ENCODE measurements around the gene OR7G3. TPM values are rescaled to one million over a fixed set of nuclear protein-coding genes. Genes with fewer than 3 reads are reported as not detected.

The OR7G3 gene
- not detected for polyA plus RNA-seq

DNA sequence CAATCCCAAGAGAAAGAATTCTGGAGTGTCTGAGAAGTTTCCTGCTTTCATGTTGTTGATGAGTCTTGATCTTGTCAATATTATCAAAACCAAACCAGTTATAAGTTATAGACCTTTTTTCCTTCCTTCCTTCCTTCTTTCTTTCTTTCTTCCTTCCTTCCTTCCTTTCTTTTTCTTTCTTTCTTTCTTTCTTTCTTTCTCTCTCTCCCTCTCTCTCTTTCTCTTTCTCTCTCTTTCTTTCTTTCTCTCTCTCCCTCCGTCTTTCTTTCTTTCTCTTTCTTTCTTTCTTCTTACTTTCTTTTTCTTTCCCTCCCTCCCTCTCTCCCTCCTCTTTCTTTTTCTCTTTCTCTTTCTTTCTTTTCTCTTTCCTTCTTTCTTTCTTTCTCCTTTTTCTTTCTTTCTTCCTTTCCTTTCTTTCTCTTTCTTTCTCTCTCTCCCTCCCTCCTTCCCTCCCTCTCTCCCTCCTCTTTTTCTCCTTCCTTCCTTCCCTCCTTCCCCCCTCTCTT lies at the start of gene OR7G3:
Gene OR7G3, minus strand, starts transcription at position 51 of the 506 bp plus-strand sequence. Its CDS starts 0 bp downstream, at position 51.
- H3K4me3 ChIP-seq (ENCODE audit: low read depth in 1 of 2, low read length in 2 of 2) = no peak within 1 kb of the TSS
- 74% methylated on average over 1 of the region's 1 CpG for WGBS, 2 donors

GRCh38 chr19:9175326-9175725 lies 48.6 kb upstream of the OR7G3 start:
- Histone ChIP-seq H3K36me3 (ENCODE audit: control insufficient read depth in 2 of 2, insufficient read depth in 2 of 2, low read length in 1 of 2) (no peaks in the 10 kb centered on the region), H3K9me3 (ENCODE audit: control insufficient read depth in 2 of 2, insufficient read depth in 1 of 2, low read depth in 1 of 2, low read length in 1 of 2) (no peaks in the 10 kb centered on the region), H3K4me1 (ENCODE audit: control insufficient read depth in 2 of 2, insufficient read depth in 2 of 2, low read length in 1 of 2) (no peaks in the 10 kb centered on the region), H3K27me3 (ENCODE audit: control insufficient read depth in 1 of 2, insufficient read depth in 2 of 2, low read length in 2 of 2) (no peaks in the 10 kb centered on the region), H3K4me3 (ENCODE audit: low read depth in 1 of 2, low read length in 2 of 2) (no peak overlapping the region), H3K27ac (ENCODE audit: low read depth in 2 of 2, low read length in 1 of 2) (no peak overlapping the region)
- WGBS, 2 donors = 94% methylated on average over 5 of the region's 5 CpGs

More for the DNA sequence above, at the start of gene OR7G3:
- no peaks in the 10 kb centered on the region for H3K9me3 ChIP-seq (ENCODE audit: control insufficient read depth in 2 of 2, insufficient read depth in 1 of 2, low read depth in 1 of 2, low read length in 1 of 2)
- no peaks in the 10 kb centered on the region for H3K4me1 ChIP-seq (ENCODE audit: control insufficient read depth in 2 of 2, insufficient read depth in 2 of 2, low read length in 1 of 2)
- H3K27me3 ChIP-seq (ENCODE audit: control insufficient read depth in 1 of 2, insufficient read depth in 2 of 2, low read length in 2 of 2) = no peaks in the 10 kb centered on the region
- H3K27ac ChIP-seq (ENCODE audit: low read depth in 2 of 2, low read length in 1 of 2) = no peak within 1 kb of the TSS
- H3K36me3 ChIP-seq (ENCODE audit: control insufficient read depth in 2 of 2, insufficient read depth in 2 of 2, low read length in 1 of 2) = no peaks in the 10 kb centered on the region

DNA sequence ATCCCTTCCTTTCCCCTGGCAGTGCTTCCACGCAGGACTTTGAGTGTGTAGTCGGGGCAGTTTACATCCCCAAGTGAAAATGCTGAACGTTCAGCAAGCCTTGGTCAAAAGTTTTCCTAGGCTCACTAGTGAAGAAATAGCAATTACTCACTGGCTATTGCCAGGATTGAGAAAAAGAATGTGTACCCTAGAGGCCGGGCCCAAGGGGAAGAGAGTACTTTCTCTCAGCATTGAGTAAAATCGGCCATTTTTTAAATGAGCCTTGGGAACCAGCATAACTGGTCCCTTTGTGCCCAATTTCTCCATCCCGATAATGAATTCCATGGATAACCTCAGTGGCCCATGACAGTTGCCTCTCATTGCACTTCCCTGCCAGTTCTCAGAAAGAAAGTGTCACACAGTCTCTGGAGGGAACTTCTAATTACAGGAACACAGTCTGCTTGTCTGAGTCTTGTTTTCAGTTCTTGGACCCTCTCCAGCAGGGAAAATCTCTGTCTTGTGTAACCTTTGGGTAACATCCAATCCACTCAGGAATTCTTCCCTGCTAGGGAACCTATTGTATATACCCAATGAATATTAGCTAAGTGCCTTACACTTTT lies 44.7 kb upstream of the OR7G3 start:
- H3K4me1 ChIP-seq (ENCODE audit: control insufficient read depth in 2 of 2, insufficient read depth in 2 of 2, low read length in 1 of 2) = no peaks in the 10 kb centered on the region
- H3K9me3 ChIP-seq (ENCODE audit: control insufficient read depth in 2 of 2, insufficient read depth in 1 of 2, low read depth in 1 of 2, low read length in 1 of 2) = no peaks in the 10 kb centered on the region
- 81 to 85% methylated on average over 6 of the region's 6 CpGs for WGBS, 2 donors
- no peak overlapping the region for H3K27ac ChIP-seq (ENCODE audit: low read depth in 2 of 2, low read length in 1 of 2)
- H3K36me3 ChIP-seq (ENCODE audit: control insufficient read depth in 2 of 2, insufficient read depth in 2 of 2, low read length in 1 of 2) = peaks cover 0 to 2% of the 10 kb centered on the region in 2 donors
- H3K4me3 ChIP-seq (ENCODE audit: low read depth in 1 of 2, low read length in 2 of 2) = no peak overlapping the region
- H3K27me3 ChIP-seq (ENCODE audit: control insufficient read depth in 1 of 2, insufficient read depth in 2 of 2, low read length in 2 of 2) = no peaks in the 10 kb centered on the region

DNA sequence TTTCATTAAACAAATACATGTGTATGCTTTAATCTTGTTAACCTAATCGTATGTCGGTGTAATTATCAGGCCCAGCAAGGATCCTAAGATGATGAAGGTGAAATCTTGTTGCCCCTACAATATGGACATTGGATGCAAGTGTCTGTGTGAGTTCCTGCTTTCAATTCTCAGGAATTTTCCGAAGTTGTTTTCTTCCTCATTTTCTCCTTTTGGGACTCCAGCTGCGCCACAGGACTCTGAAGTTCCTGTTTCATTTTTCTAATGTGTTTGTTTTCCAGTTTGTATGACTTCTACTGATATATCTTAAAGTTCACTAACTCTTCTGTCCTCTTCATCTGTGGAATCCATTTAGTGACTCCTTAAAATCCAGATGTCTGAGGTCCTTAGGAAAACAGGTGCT lies 40.1 kb upstream of the OR7G3 start:
- Histone ChIP-seq H3K27me3 (ENCODE audit: control insufficient read depth in 1 of 2, insufficient read depth in 2 of 2, low read length in 2 of 2) (no peaks in the 10 kb centered on the region), H3K9me3 (ENCODE audit: control insufficient read depth in 2 of 2, insufficient read depth in 1 of 2, low read depth in 1 of 2, low read length in 1 of 2) (peaks cover 0 to 3% of the 10 kb centered on the region in 2 donors), H3K4me3 (ENCODE audit: low read depth in 1 of 2, low read length in 2 of 2) (no peak overlapping the region), H3K36me3 (ENCODE audit: control insufficient read depth in 2 of 2, insufficient read depth in 2 of 2, low read length in 1 of 2) (peaks cover 7 to 11% of the 10 kb centered on the region in 2 donors), H3K27ac (ENCODE audit: low read depth in 2 of 2, low read length in 1 of 2) (no peak overlapping the region), H3K4me1 (ENCODE audit: control insufficient read depth in 2 of 2, insufficient read depth in 2 of 2, low read length in 1 of 2) (no peaks in the 10 kb centered on the region)
- WGBS, 2 donors = 86 to 93% methylated on average over 4 of the region's 4 CpGs

GRCh38 chr19:9165261-9165660 lies 38.5 kb upstream of the OR7G3 start:
- H3K27me3 ChIP-seq (ENCODE audit: control insufficient read depth in 1 of 2, insufficient read depth in 2 of 2, low read length in 2 of 2) = no peaks in the 10 kb centered on the region
- H3K4me3 ChIP-seq (ENCODE audit: low read depth in 1 of 2, low read length in 2 of 2) = no peak overlapping the region
- H3K36me3 ChIP-seq (ENCODE audit: control insufficient read depth in 2 of 2, insufficient read depth in 2 of 2, low read length in 1 of 2) = peaks cover 22 to 26% of the 10 kb centered on the region in 2 donors
- no peaks in the 10 kb centered on the region for H3K4me1 ChIP-seq (ENCODE audit: control insufficient read depth in 2 of 2, insufficient read depth in 2 of 2, low read length in 1 of 2)
- WGBS, 2 donors = 93 to 98% methylated on average over 3 of the region's 3 CpGs
- peaks cover 12 to 19% of the 10 kb centered on the region in 2 donors for H3K9me3 ChIP-seq (ENCODE audit: control insufficient read depth in 2 of 2, insufficient read depth in 1 of 2, low read depth in 1 of 2, low read length in 1 of 2)
- H3K27ac ChIP-seq (ENCODE audit: low read depth in 2 of 2, low read length in 1 of 2) = no peak overlapping the region

DNA sequence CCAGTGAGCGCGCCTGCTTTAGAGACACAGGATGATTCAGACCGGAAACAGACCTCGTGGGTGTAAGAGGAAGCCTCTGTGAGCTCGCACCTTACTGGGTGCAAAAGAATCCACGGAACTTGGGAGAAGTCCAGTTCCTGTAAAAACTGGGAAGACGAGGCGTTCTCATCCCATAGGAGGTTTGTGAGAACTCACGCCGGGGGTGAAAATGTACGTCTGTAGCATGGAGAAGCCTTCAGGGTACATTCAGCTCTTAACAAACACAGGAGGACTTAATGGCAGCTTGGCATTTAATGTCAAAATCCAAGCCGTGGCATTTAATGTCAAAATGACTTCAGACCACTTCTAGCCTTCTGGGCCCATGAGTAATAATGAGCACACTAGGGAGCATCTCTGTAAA lies 34.7 kb upstream of the OR7G3 start:
- no peak overlapping the region for H3K4me3 ChIP-seq (ENCODE audit: low read depth in 1 of 2, low read length in 2 of 2)
- H3K4me1 ChIP-seq (ENCODE audit: control insufficient read depth in 2 of 2, insufficient read depth in 2 of 2, low read length in 1 of 2) = no peaks in the 10 kb centered on the region
- no peak overlapping the region for H3K27ac ChIP-seq (ENCODE audit: low read depth in 2 of 2, low read length in 1 of 2)
- 98% methylated on average over 12 of the region's 12 CpGs for WGBS, 2 donors
- H3K36me3 ChIP-seq (ENCODE audit: control insufficient read depth in 2 of 2, insufficient read depth in 2 of 2, low read length in 1 of 2) = peaks cover 43 to 55% of the 10 kb centered on the region in 2 donors
- H3K27me3 ChIP-seq (ENCODE audit: control insufficient read depth in 1 of 2, insufficient read depth in 2 of 2, low read length in 2 of 2) = no peaks in the 10 kb centered on the region
- peaks cover 19 to 42% of the 10 kb centered on the region in 2 donors for H3K9me3 ChIP-seq (ENCODE audit: control insufficient read depth in 2 of 2, insufficient read depth in 1 of 2, low read depth in 1 of 2, low read length in 1 of 2)

- no peaks in the 10 kb centered on the region for H3K27me3 ChIP-seq (ENCODE audit: control insufficient read depth in 1 of 2, insufficient read depth in 2 of 2, low read length in 2 of 2)
- 98 to 99% methylated on average over 13 of the region's 13 CpGs for WGBS, 2 donors
- peaks cover 19 to 48% of the 10 kb centered on the region in 2 donors for H3K9me3 ChIP-seq (ENCODE audit: control insufficient read depth in 2 of 2, insufficient read depth in 1 of 2, low read depth in 1 of 2, low read length in 1 of 2)
- H3K4me1 ChIP-seq (ENCODE audit: control insufficient read depth in 2 of 2, insufficient read depth in 2 of 2, low read length in 1 of 2) = no peaks in the 10 kb centered on the region
- H3K36me3 ChIP-seq (ENCODE audit: control insufficient read depth in 2 of 2, insufficient read depth in 2 of 2, low read length in 1 of 2) = peaks cover 50 to 66% of the 10 kb centered on the region in 2 donors
- no peak overlapping the region for H3K4me3 ChIP-seq (ENCODE audit: low read depth in 1 of 2, low read length in 2 of 2)
- no peak overlapping the region for H3K27ac ChIP-seq (ENCODE audit: low read depth in 2 of 2, low read length in 1 of 2)
Measured at GRCh38 chr19:9159891-9160290, 33.1 kb upstream of the OR7G3 start.

GRCh38 chr19:9156304-9156703 lies 29.6 kb upstream of the OR7G3 start:
- Histone ChIP-seq H3K9me3 (ENCODE audit: control insufficient read depth in 2 of 2, insufficient read depth in 1 of 2, low read depth in 1 of 2, low read length in 1 of 2) (peaks cover 20 to 40% of the 10 kb centered on the region in 2 donors), H3K4me3 (ENCODE audit: low read depth in 1 of 2, low read length in 2 of 2) (no peak overlapping the region), H3K4me1 (ENCODE audit: control insufficient read depth in 2 of 2, insufficient read depth in 2 of 2, low read length in 1 of 2) (no peaks in the 10 kb centered on the region), H3K36me3 (ENCODE audit: control insufficient read depth in 2 of 2, insufficient read depth in 2 of 2, low read length in 1 of 2) (peaks cover 38 to 53% of the 10 kb centered on the region in 2 donors), H3K27me3 (ENCODE audit: control insufficient read depth in 1 of 2, insufficient read depth in 2 of 2, low read length in 2 of 2) (no peaks in the 10 kb centered on the region), H3K27ac (ENCODE audit: low read depth in 2 of 2, low read length in 1 of 2) (no peak overlapping the region)
- 88 to 93% methylated on average over 1 of the region's 1 CpG for WGBS, 2 donors

GRCh38 chr19:9155591-9155990 lies 28.8 kb upstream of the OR7G3 start:
- Histone ChIP-seq H3K27me3 (ENCODE audit: control insufficient read depth in 1 of 2, insufficient read depth in 2 of 2, low read length in 2 of 2) (no peaks in the 10 kb centered on the region), H3K9me3 (ENCODE audit: control insufficient read depth in 2 of 2, insufficient read depth in 1 of 2, low read depth in 1 of 2, low read length in 1 of 2) (peaks cover 13 to 34% of the 10 kb centered on the region in 2 donors), H3K4me1 (ENCODE audit: control insufficient read depth in 2 of 2, insufficient read depth in 2 of 2, low read length in 1 of 2) (peaks cover 0 to 2% of the 10 kb centered on the region in 2 donors), H3K4me3 (ENCODE audit: low read depth in 1 of 2, low read length in 2 of 2) (no peak overlapping the region), H3K27ac (ENCODE audit: low read depth in 2 of 2, low read length in 1 of 2) (no peak overlapping the region), H3K36me3 (ENCODE audit: control insufficient read depth in 2 of 2, insufficient read depth in 2 of 2, low read length in 1 of 2) (peaks cover 31 to 45% of the 10 kb centered on the region in 2 donors)
- 97 to 98% methylated on average over 4 of the region's 4 CpGs for WGBS, 2 donors

- peaks cover 6 to 11% of the 10 kb centered on the region in 2 donors for H3K9me3 ChIP-seq (ENCODE audit: control insufficient read depth in 2 of 2, insufficient read depth in 1 of 2, low read depth in 1 of 2, low read length in 1 of 2)
Measured at GRCh38 chr19:9151367-9151766, 24.6 kb upstream of the OR7G3 start.

More at GRCh38 chr19:9151367-9151766, 24.6 kb upstream of the OR7G3 start:
- no peak overlapping the region for H3K4me3 ChIP-seq (ENCODE audit: low read depth in 1 of 2, low read length in 2 of 2)
- H3K4me1 ChIP-seq (ENCODE audit: control insufficient read depth in 2 of 2, insufficient read depth in 2 of 2, low read length in 1 of 2) = peaks cover 2 to 7% of the 10 kb centered on the region in 2 donors
- no peak overlapping the region for H3K27ac ChIP-seq (ENCODE audit: low read depth in 2 of 2, low read length in 1 of 2)
- H3K27me3 ChIP-seq (ENCODE audit: control insufficient read depth in 1 of 2, insufficient read depth in 2 of 2, low read length in 2 of 2) = no peaks in the 10 kb centered on the region
- H3K36me3 ChIP-seq (ENCODE audit: control insufficient read depth in 2 of 2, insufficient read depth in 2 of 2, low read length in 1 of 2) = peaks cover 10 to 14% of the 10 kb centered on the region in 2 donors
- 89 to 95% methylated on average over 5 of the region's 5 CpGs for WGBS, 2 donors

All from esophagus (tissue), 2 donors.